ENCODE data around the gene DPAGT1.

- TF ChIP-seq, protein P1, sequence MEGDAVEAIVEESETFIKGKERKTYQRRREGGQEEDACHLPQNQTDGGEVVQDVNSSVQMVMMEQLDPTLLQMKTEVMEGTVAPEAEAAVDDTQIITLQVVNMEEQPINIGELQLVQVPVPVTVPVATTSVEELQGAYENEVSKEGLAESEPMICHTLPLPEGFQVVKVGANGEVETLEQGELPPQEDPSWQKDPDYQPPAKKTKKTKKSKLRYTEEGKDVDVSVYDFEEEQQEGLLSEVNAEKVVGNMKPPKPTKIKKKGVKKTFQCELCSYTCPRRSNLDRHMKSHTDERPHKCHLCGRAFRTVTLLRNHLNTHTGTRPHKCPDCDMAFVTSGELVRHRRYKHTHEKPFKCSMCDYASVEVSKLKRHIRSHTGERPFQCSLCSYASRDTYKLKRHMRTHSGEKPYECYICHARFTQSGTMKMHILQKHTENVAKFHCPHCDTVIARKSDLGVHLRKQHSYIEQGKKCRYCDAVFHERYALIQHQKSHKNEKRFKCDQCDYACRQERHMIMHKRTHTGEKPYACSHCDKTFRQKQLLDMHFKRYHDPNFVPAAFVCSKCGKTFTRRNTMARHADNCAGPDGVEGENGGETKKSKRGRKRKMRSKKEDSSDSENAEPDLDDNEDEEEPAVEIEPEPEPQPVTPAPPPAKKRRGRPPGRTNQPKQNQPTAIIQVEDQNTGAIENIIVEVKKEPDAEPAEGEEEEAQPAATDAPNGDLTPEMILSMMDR (conservative IDR thresholded peaks at IDR 0.05; ENCODE audit: low read depth, low read length), result no peak
- TF ChIP-seq EZH2 (IDR thresholded peaks at IDR 0.05; ENCODE audit: borderline replicate concordance, low read depth, low read length, poor library complexity, severe bottlenecking), result no peak
These were observed 24.2 kb upstream of the DPAGT1 start for GRCh38 chr11:119125821-119126220.
